Muscle of leg (tissue), 16 donors: ENCODE data around the gene POLR3F. TPM values are rescaled to one million over a fixed set of nuclear protein-coding genes. Genes with fewer than 3 reads are reported as not detected.
A peak's percentile ranks its signal among the peaks of the same experiment; 100 is the strongest.

Experiments used
- DNase-seq: peaks from one replicate; pipeline ENCODE4 v3.0.0; 2013
- H3K27ac ChIP-seq: one replicate; pipeline ENCODE4 v1.5.1; 2013; ENCODE audit warnings: mild to moderate bottlenecking, low read length, control low read depth
- H3K27me3 ChIP-seq: one replicate; pipeline ENCODE4 v1.6.1; 2013; ENCODE audit warnings: low read length; ENCODE audit not compliant: control insufficient read depth, insufficient read depth
- H3K36me3 ChIP-seq: one replicate; pipeline ENCODE4 v1.6.1; 2013; ENCODE audit warnings: low read length; ENCODE audit not compliant: control insufficient read depth, insufficient read depth
- H3K4me1 ChIP-seq: one replicate; pipeline ENCODE4 v1.6.1; 2013; ENCODE audit warnings: low read length; ENCODE audit not compliant: control insufficient read depth, insufficient read depth
- H3K4me3 ChIP-seq: one replicate; pipeline ENCODE4 v1.5.1; 2013; ENCODE audit warnings: low read length, control low read depth
- H3K9me3 ChIP-seq: replicated peaks from 2 replicates; pipeline ENCODE4 v1.6.1; 2013; ENCODE audit warnings: low read depth, low read length; ENCODE audit not compliant: control insufficient read depth
- WGBS: methylation state at CpG from one replicate; pipeline ENCODE4 v1.1.5; 2013; ENCODE audit warnings: missing lambda C conversion rate; ENCODE audit not compliant: insufficient coverage; 5-methylcytosine and 5-hydroxymethylcytosine counted together
- long read RNA-seq, 11 donors: transcript quantifications; one replicate each; lab custom pipeline, GENCODE V29; 2026
- polyA plus RNA-seq, 8 donors: library from polyadenylated mRNA; unstranded; fragments of 120-200 nt; gene quantifications; one replicate each; pipeline versions ENCODE4 v1.2.1 to v1.2.3, GENCODE V29; 2013; ENCODE audit warnings: inconsistent platforms in 1 of 8, low replicate concordance in 1 of 8; ENCODE audit not compliant: insufficient read length in 8 of 8, insufficient read depth in 1 of 8
- total RNA-seq: library from RNA; stranded (reverse); fragments of 120-200 nt; gene quantifications from one replicate; pipeline ENCODE4 v1.2.4, GENCODE V29; 2013

Gene POLR3F, protein sequence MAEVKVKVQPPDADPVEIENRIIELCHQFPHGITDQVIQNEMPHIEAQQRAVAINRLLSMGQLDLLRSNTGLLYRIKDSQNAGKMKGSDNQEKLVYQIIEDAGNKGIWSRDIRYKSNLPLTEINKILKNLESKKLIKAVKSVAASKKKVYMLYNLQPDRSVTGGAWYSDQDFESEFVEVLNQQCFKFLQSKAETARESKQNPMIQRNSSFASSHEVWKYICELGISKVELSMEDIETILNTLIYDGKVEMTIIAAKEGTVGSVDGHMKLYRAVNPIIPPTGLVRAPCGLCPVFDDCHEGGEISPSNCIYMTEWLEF
- total RNA-seq (10.5 TPM), polyA plus RNA-seq (10 to 100 TPM in 7 of 8 donors, 1 to 10 TPM in 1; 9.8 to 15.4 (median 12.4) TPM)
- long read RNA-seq, donor 1 = 0 reads
- long read RNA-seq, donor 2, partial matches to known transcripts = 0 of 1 reads
- long read RNA-seq, donor 2, other reads (novel, unspliced or antisense) = 0 of 1 reads
- long read RNA-seq, donor 3, transcript POLR3F-201 (9 exons, 2,416 nt) = major isoform, 5 of 5 reads
- long read RNA-seq, donor 3, partial matches to known transcripts = 0 of 5 reads
- long read RNA-seq, donor 3, other reads (novel, unspliced or antisense) = 0 of 5 reads
- long read RNA-seq, donor 4, partial matches to known transcripts = 0 of 2 reads
- long read RNA-seq, donor 4, other reads (novel, unspliced or antisense) = 0 of 2 reads
- long read RNA-seq, donor 5, transcript POLR3F-201 (9 exons, 2,416 nt) = major isoform, 6 of 36 reads
- long read RNA-seq, donor 5, partial matches to known transcripts = 30 of 36 reads
- long read RNA-seq, donor 5, other reads (novel, unspliced or antisense) = 0 of 36 reads
- long read RNA-seq, donor 6, partial matches to known transcripts = 0 of 3 reads
- long read RNA-seq, donor 6, other reads (novel, unspliced or antisense) = 0 of 3 reads
- long read RNA-seq, donor 7, transcript POLR3F-201 (9 exons, 2,416 nt) = major isoform, 5 of 5 reads
- long read RNA-seq, donor 7, partial matches to known transcripts = 0 of 5 reads
- long read RNA-seq, donor 7, other reads (novel, unspliced or antisense) = 0 of 5 reads
- long read RNA-seq, donor 8, partial matches to known transcripts = 0 of 1 reads
- long read RNA-seq, donor 8, other reads (novel, unspliced or antisense) = 0 of 1 reads
- long read RNA-seq, donor 9, partial matches to known transcripts = 0 of 2 reads
- long read RNA-seq, donor 9, other reads (novel, unspliced or antisense) = 0 of 2 reads
- long read RNA-seq, donor 10, transcript POLR3F-201 (9 exons, 2,416 nt) = major isoform, 7 of 7 reads
- long read RNA-seq, donor 10, partial matches to known transcripts = 0 of 7 reads
- long read RNA-seq, donor 10, other reads (novel, unspliced or antisense) = 0 of 7 reads
- long read RNA-seq, donor 11, partial matches to known transcripts = 0 of 4 reads
- long read RNA-seq, donor 11, other reads (novel, unspliced or antisense) = 0 of 4 reads

DNA sequence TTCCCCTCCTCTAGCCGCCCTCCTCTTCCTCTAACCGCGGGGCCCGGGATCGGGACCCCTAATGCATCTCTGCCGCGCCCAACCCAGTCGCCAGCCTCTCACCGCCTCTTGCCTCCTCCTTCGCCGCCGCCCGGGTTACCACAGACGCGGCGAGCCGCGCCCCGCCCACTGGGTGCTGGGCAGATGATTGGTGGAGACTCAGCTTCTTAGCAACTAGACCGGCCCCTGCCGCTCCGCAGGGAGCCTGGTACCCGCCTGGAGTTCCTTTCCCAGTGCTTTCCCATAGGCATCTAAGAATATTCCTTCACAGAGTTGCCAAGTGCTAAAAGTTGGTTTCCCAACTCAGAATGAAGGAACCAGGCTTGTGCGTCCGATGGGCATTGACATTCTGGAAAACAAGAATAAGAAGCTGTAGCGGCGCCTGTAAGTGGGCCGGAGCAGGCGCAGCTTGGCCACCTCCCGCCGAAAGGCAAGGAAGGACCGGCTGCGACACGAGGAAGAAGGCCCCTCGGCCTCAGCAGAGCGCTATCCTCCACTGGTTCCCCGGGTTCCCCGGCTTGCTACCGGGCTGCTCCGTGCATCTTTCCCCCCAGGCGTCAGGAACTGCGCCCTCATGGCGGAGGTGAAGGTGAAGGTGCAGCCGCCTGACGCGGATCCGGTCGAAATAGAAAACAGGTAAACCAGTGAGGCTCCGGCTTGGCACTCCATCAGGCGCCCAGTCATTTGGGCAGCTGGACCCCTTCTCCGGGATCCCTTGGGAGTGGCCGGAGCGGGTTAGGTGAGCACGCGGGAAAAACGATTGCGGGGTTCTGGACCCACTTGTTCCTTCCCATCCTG, at the start of gene POLR3F, which contains the start of gene DZANK1:
Gene POLR3F, plus strand, starts transcription at position 497 of the 837 bp plus-strand sequence. Its CDS starts 117 bp downstream, at position 614.
Gene DZANK1, minus strand, starts transcription at position 137 of the 837 bp plus-strand sequence. CDS start 1,672 bp downstream, outside the sequence.
- 0% methylated on average over 53 of the region's 57 CpGs for WGBS
- Histone ChIP-seq H3K9me3 (no peaks in the 10 kb centered on the region), H3K27ac (peak within 1 kb of the TSS; percentile 96), H3K4me3 (peak within 1 kb of the TSS; percentile 96), H3K4me1 (peaks cover 7% of the 10 kb centered on the region), H3K36me3 (peaks cover 19% of the 10 kb centered on the region), H3K27me3 (no peaks in the 10 kb centered on the region)
- peak; percentile 98 for DNase-seq

DNA sequence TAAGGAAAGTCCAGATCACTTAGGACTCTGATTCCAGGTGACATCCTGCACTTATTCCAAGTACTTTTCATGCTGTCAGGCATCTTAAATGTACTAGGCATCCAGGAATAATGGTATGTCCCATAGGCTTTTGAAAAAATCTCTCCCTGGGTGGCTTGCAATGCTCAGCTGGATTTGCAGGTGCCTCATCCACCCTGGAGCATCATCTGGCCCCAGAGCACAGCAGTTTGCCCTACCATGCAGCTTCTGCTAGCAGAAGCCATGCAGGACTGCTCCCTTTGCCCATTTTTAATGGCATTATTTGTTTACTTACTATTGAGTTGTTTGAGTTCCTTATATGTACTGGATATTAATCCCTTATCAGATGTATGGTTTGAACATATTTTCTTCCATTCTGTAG, 45.6 kb upstream of the POLR3F start:
- no peaks in the 10 kb centered on the region for H3K9me3 ChIP-seq
- H3K27ac ChIP-seq = no peak overlapping the region
- DNase-seq = no peak
- no peak overlapping the region for H3K4me3 ChIP-seq
- no peaks in the 10 kb centered on the region for H3K27me3 ChIP-seq
- H3K36me3 ChIP-seq = peaks cover 3% of the 10 kb centered on the region
- no peaks in the 10 kb centered on the region for H3K4me1 ChIP-seq

- Histone ChIP-seq H3K9me3 (no peaks in the 10 kb centered on the region), H3K27me3 (no peaks in the 10 kb centered on the region), H3K4me1 (no peaks in the 10 kb centered on the region), H3K27ac (no peak overlapping the region), H3K36me3 (peaks cover 5% of the 10 kb centered on the region), H3K4me3 (no peak overlapping the region)
- no peak for DNase-seq
- WGBS = 100% methylated on average over 1 of the region's 2 CpGs
Observed at GRCh38 chr20:18427214-18427613, 40.0 kb upstream of the POLR3F start.

DNA sequence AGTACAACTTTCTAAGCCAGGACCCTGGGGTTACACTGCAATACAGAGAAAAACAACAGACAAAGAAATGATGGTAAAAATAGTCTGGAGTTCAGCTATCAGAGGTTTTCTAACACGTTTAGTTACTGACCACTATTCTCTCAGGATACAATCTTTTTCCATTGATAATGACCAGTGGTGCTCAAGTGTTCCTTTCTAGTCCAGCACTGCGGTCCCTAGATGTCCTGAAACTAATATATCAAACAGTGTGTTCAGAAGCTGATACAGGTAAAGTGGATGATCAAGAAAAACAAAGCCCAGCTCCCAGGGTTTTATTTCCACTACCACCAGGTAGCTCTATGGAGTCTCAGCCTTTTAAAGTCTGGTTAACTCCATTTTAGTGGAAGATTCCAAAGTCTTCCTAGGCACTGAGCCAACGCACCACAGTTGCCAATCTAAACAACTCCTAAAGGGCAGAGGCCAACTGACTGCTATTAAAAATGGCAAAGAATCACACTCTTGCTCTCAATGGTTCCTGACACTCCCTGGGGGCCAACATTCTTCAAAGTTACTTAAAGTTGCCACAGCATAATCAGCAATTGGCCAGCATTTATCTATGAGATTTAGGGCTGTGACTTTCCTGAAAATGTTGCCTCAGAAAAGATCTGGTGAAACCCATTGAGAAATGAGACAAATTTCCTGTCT, 38.6 kb upstream of the POLR3F start:
- 71% methylated on average over 1 of the region's 3 CpGs for WGBS

GRCh38 chr20:18430172-18430826, 36.9 kb upstream of the POLR3F start:
- no peaks in the 10 kb centered on the region for H3K4me1 ChIP-seq
- no peak overlapping the region for H3K4me3 ChIP-seq
- H3K9me3 ChIP-seq = no peaks in the 10 kb centered on the region
- no peak overlapping the region for H3K27ac ChIP-seq
- WGBS = no CpG with 5 or more reads among the region's 9 CpGs
- peaks cover 5% of the 10 kb centered on the region for H3K36me3 ChIP-seq
- no peak for DNase-seq
- H3K27me3 ChIP-seq = no peaks in the 10 kb centered on the region

More for the DNA sequence above, 38.6 kb upstream of the POLR3F start:
- H3K27me3 ChIP-seq = no peaks in the 10 kb centered on the region
- no peak overlapping the region for H3K4me3 ChIP-seq
- no peaks in the 10 kb centered on the region for H3K9me3 ChIP-seq
- no peaks in the 10 kb centered on the region for H3K4me1 ChIP-seq
- no peak overlapping the region for H3K27ac ChIP-seq
- H3K36me3 ChIP-seq = peaks cover 5% of the 10 kb centered on the region
- DNase-seq = peak; percentile 15

- Histone ChIP-seq H3K27me3 (no peaks in the 10 kb centered on the region), H3K36me3 (peaks cover 2% of the 10 kb centered on the region), H3K9me3 (no peaks in the 10 kb centered on the region), H3K4me3 (no peak overlapping the region), H3K27ac (no peak overlapping the region), H3K4me1 (no peaks in the 10 kb centered on the region)
- WGBS = 48% methylated on average over 5 of the region's 6 CpGs
- no peak for DNase-seq
Observed at GRCh38 chr20:18431206-18431605, 36.0 kb upstream of the POLR3F start.

DNA sequence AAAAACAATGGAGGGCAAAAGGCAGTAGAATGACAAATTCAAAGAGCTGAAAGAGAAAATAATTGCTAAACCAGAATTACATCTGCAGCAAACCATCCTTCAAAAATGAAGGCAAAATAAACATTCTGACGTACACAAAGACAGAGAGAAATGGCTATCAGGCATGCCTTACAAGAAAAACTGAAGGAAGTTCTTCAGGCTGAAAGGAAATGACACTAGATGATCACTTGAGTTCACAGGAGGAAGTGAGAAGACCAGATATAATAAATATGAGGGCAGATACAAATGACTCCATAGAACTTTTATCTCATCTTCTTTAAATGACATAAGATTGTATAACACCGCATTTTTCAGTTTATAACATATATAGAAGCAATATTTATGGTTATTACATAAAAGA, 30.3 kb upstream of the POLR3F start:
- no CpG with 5 or more reads among the region's 2 CpGs for WGBS
- no peaks in the 10 kb centered on the region for H3K9me3 ChIP-seq

DNA sequence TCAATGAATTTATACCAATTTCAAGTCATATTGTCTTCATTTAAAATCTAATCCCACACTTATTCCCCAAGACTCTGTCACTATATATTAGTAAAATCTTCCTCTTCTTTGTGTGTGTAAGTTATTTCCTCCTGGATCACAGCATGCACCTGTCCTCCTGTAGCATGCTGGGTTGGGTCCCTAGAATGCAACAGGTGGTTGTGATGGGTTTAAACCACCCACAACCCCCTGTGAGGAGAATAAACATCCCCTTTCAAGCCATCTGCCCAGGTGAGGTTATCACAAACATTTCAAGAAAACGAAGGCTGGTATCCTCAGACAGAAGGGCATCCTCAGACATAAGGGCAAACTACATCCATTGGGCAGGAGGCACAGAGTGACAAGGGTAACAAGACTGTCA, 26.8 kb upstream of the POLR3F start:
- H3K4me1 ChIP-seq = peaks cover 4% of the 10 kb centered on the region
- no peak for DNase-seq
- H3K4me3 ChIP-seq = no peak overlapping the region
- H3K27ac ChIP-seq = no peak overlapping the region
- no peaks in the 10 kb centered on the region for H3K27me3 ChIP-seq
- no peaks in the 10 kb centered on the region for H3K9me3 ChIP-seq
- no peaks in the 10 kb centered on the region for H3K36me3 ChIP-seq
- 0% methylated on average over 1 of the region's 1 CpG for WGBS

More for the DNA sequence above, 30.3 kb upstream of the POLR3F start:
- peak; percentile 12 for DNase-seq
- Histone ChIP-seq H3K4me1 (no peaks in the 10 kb centered on the region), H3K4me3 (no peak overlapping the region), H3K36me3 (no peaks in the 10 kb centered on the region), H3K27me3 (no peaks in the 10 kb centered on the region), H3K27ac (no peak overlapping the region)
